GM19455 (cell line): ENCODE measurements around the gene VAC14.
"Not testable (repeated sequence)": the region's sequence is repeated elsewhere in the genome, so short reads cannot be mapped to it uniquely, and the experiment has no call there.

ENCODE experiments used
- ATAC-seq: cut with Tn5 transposase; IDR thresholded peaks from one replicate; pipeline ENCODE4 v1.9.1; 2021; ENCODE audit not compliant: unreplicated experiment

Gene VAC14

DNA sequence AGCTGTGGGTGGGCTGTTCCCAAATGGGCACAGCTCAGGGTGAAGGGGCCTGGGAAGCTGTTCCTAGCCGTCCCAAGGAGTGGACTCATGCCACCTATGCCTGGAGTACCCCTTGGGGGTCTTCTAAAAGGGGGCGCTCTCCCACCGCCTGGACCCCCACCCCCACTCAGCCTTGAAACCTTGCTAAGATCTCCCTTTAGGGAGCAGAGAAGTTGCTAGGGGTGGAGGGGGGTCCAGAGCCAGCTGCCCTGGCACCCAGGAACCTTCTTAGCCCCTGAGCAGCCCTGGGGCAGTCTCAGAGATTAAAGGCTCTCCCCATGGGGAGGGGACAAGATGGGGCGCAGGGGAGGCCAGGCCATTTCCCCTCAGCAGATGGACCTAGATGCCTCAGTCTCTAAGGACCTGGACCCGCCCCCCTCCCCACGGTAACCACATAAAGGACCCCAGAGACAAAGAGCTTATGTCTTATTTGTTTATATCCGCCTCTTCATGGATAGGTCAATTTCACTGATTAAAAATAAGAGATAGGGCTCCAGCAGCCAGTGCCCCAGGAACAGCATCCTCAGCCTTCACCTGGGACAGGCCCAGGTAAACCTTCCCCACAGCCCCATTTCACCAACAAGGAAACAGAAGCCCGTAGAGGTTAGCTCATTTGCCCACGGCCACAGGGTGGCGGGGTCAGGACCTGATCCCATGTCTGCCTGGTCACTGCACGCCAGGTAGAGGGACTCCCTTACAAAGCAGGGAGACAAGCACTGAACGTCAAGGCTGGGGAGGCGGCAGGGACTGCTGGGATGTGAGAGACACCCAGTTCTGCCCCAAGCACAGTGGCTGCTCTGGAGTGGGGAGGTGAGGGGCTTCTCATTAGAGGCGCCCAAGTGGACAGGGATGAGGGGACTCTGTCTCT, 118.5 kb downstream of the VAC14 start:
- no peak for ATAC-seq

DNA sequence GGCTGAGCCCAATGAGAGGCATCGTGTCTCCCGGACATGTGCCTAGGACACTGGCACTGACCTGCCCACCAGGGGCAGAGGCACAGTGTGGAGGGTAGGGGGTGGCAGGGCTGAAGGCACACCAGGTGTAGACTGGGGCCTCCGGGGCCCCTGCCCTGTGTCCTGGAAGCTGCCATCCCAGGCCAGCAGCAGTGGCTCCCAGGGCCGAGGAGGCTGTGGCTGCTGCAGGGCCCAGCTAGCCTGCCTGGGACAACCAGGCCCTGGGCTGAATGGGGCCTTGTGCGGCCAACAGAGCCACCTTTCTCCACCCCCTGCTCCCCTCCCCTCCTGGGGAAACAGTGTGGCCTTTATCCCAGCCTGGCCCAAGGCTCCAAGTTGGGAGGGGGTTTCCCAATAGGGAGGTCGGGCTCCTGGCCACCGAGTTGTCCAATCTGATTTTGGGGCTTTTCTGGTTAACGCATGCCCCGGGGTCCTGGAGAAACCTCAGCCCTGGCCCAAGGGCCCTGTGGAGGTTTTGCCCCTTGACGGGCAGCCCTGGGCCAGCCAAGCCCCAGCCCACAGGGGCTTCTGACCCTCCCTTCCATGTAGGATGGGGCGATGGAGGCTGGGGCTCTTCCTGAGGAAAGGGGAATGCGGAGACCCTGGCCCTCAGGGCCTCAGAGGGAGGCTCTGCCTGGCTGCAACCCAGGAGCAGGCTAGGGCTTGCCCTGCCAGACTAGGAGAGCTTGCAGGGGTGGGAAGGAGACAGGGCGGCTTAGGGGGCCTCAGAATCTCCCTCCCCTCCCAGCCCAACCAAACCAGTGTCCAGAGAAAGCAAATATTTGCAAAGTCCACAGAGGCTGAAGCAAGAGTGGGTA, 119.3 kb downstream of the VAC14 start:
- no peak for ATAC-seq

DNA sequence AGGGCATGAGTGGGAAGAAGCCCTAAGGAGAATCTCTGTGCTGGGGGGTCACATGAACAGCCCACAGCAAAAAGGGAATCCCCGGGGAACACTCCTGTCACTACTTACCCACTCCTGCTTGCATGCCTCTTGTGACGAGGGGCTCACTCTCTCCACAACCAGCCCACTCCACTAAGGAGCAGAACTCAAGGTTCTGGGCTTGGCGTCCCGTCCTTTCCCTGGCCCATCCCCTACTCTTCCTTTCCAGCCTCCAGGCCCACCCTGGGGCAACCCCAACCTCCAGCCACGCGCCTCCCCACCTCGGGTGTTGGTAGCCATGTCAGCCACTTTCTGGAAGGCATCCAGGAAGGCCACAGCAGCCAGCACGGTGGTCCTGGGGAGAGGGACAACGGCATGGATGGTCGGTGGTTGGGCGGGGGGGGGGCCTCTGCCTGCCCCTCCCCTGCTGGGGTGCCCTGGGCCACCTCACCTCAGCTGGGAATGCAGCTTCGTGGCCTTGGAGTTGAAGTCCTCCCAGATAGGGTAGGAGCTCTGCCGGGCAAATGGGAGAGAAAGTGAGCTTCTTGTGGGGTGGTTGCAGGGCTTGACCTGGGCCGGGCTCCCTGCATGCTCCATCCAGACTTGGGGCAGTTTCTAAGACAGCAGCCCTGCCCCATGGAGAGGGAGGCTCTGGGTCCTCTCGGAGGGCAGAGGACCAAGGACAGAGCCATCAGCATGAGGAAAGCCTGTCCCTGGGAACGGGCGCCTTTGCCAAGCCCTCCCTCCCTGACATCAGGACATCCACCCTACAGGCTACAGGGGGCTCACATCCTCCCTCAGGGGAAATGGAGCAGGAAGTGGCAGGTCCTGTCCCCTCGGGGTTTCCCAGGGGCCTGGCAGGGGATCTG, 120.2 kb downstream of the VAC14 start:
- no peak for ATAC-seq

DNA sequence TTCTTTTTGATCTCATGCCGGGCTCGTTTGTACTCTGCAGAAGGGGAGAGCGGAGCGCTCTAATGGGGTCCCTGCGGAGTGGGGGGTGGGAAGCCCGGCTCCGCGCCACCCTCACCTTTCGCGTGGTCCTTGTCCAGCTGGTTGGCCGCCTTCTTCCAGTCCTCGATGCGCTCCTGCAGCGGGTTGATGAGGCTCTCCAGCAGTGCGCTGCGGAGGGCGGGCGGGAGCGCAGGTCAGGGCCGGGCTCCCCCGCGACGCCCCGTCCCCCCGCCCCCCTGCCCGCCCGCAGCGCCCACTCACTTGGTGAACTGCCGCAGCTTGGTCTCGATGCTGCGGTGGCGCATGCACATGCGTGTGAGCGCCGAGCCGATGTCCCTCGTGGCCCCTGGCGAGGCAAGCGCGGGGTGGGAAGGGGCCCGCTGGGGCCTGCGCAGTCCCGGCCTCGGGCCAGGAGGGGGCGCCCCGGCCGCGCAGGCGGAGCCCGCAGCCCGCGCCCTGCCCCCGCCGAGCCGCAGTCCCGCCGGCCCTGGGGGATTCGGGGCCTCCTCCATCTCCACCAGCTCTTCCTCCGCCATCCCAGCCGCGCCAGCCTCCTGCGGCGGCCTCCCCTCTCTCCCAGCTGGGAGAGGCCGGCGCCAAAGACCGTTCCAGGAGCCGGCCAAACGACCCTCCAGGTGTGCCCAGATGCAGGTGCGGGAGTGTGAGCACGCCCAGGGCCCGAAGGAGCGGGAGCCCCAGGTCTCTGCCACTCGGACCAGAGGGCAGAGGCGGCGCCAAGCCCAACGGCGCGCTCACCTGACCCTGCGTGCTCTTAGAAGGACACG, 121.1 kb downstream of the VAC14 start:
- ATAC-seq: no peak

DNA sequence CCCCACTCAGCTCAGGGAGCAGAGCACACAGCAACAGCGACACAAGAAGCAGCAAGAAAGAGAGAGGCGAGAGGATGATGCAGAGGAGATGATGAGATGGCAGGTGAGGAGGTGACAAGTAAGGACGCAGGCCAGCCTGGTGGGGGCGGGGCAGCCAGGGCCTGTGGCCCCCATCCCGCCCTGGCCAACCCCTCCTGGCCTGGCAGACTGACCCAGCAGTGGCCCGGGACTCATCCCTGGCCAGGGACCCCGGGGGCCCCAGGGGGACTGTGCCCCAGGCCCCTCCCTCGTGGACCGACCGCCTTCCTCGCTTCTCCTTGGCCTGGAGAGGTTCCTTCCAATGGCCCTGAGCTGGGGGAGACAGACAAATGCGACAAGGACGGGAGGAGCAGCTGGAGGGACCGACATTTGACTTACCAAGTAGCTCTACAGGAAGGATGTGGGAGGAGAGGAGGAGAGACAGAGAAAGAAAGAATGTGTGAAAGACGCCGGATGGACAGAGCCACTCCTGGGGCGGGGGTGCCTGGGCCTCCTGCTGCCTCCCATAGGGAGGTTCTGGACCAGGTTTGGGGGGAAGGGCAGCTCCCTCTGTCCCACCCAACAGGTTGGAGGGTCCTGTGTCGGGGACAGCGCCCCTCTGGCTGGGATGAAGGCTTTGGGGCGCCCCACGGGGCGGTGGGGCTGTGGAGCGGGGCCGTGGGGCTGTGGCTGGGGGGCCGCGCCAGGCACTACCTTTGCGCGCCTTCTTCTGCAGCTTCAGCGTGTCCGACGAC, 121.9 kb downstream of the VAC14 start:
- ATAC-seq: no peak

DNA sequence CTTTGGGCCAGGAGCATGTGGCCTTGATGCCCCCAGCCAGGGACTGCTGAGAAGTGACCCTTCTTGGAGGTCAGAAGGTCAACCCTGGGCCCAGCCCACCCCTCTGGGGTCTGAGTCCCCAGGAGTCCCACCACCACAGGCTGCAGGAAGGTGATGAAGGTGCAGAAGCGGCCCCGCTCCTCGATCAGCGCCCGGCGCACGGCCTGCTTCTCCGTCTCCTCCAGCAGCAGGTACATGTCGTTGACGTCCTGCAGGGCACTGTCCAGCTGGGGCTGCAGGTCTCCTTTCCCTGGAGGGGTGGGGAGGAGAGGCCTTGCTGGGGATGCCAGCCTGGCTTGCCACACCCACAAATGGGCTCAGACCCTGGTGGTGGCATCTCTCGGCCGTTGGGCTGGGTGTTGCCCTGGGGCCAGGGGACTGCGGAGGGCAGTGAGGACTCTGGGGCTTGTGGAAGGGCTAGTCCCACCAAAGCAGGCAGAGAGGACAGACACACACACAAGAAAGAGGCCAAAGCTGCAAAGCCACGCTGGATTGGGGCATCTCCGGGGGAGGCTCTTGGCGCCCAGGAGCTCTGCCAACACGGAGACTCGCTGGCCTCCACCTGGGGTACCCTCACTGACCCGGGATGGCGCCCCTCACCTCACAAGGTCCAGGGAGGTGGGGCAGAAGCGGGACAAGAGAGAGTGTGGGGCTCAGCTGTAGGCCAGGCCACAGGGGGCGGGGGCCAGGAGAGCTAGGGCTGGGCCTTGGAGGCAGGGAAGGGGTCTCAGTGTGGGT, 122.6 kb downstream of the VAC14 start:
- no peak for ATAC-seq

DNA sequence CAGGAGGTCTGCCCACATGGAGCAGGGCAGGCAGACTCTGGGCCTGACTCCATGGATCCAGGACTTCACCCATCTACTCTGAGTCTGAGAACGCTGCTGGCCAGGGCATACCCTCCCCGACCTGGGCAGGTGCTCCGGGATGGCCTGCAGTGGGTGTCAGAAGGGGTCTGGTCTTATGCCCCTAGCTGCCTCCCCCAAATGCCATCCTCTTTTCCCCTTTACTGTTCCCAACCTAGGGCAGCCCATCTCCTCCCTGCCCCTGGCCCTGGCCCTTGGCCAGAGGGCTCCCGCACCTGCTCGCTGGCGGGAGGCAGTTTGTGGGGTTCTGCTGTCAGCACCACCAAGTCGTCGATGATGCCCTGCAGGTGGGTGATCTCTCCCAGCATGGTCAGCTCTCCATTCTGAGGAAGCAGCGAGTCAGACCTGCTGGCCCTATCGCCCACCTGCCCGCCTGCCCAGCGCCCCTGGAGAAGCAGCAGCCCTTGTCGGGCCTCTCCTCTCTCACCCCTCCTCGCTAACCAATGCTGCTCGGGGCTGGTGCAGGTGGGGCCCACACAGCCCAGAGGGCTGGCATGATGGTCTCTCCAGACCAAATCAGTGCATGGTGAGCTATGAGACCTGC, 123.3 kb downstream of the VAC14 start:
- no peak for ATAC-seq

DNA sequence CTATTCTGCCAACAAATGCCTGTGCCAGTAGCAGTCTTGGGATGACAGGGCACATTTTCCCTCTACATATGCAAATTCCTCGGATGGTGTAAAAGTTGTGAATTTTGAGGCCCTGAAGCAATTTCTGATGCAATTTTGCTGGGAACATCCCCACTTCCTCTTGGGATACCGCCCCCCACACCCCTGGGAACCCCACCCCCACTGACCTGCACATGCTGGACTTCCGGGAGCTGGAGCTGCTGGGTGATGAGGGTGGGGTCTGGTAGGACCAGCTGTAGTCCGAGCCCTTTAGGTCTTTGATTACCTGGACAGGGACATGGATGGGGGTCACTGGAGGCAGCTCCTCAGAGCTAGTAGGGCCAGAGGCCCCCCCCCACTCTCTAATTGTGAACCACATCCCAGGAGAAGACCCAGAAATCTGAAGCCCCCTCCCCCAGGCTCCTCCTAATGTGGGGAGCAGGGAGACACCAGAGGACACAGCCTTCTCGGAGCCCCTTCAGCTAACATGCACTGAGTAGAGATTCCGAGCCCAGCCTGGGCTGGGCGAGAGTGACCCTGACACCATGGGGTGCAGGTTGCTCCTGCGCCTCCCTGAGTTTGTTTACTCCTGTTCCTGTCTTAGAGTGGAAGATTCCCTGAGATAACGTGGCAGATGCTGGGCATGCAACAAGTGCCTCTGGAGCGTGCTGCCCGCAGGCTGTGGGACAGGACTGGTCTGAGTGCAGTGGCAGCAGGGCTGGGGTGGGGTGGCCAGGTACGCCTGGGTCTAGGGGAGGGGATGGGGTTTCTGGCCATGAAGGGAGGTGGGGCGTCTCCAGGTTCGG, 124.1 kb downstream of the VAC14 start:
- no peak for ATAC-seq

DNA sequence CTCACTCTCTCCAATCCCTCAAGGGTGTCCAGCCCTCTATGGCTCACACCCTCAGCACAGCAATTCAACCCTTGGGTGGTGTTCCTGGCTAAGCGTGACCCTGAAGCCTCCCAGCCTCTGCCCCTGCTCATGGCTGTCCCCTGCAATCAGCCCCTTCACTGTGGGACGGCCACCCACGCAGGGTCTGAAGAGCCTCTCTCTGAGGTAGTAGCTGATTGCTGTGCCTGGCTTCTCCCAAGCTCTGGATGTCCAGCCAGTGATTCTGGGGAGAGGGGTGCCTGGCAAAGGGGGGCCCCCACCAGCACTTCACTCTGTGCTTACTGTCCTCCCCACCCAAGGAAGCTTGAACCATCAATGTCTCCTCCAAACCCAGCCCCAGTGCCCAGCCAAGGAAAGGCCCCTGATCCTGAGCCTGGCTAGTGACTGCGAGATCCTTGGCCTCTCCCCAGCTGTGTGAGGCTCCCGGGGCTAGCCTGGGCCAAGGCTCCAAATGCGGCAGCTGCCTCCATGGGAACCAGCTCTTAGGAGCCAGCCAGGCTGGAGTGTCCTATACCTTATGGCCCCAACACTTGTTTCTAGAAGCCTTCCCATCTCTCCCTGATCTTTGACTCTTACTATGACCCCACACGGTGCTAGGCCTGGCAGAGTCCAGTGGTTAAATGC, 125.0 kb downstream of the VAC14 start:
- ATAC-seq: no peak

DNA sequence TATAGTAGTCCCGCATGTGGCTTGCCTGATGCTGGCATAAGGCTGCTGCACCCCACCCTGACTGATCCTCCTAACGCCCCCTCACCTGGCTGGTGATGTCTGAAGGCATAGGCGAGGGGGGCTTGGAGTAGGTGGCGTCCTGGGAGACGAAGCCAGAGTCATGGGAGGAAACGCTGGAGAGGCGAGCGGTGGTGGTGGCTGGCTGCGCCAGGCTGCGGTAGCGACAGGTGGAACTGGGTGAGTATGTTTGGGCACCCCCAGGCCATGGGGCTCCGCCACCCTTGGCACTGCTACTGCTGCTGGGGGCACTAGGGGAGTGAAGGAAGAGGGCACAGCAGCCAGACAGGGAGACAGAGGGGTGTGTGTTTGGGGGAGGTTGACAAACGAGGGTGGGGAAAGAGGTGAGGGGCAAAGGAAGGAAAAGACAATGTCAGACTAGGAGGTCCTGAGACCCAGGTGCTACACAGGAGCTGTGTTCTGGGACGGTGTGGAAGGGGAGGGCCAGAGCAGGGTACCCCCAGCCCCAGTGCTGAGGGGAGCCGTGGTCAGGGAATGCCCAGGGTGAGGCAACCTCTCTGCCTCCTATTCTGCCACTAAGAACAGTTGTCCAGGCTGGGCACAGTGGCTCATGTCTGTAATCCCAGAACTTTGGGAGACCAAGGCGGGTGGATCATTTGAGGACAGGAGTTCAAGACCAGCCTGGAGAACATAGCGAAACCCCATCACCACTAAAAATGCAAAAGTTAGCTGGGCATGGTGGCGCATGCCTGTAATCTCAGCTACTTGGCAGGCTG, 126.5 kb downstream of the VAC14 start:
- ATAC-seq: no peak

DNA sequence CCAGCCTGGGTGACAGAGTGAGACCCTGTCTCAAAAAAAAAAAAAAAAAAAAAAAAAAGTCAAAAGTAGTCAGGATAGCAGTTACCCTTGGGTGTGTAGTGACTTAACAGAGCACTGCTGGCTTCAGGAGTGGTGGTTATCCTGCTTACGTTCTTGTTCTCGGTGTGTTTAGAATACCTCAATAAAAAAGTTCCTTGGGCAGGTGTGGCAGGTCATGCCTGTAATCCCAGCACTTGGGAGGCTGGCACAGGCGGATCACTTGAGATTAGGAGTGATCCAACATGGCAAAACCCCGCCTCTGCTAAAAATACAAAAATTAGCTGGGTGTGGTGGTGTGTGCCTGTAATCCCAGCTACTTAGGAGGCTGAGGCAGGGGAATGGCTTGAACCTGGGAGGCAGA, 130.0 kb downstream of the VAC14 start:
- not testable (repeated sequence) for ATAC-seq

DNA sequence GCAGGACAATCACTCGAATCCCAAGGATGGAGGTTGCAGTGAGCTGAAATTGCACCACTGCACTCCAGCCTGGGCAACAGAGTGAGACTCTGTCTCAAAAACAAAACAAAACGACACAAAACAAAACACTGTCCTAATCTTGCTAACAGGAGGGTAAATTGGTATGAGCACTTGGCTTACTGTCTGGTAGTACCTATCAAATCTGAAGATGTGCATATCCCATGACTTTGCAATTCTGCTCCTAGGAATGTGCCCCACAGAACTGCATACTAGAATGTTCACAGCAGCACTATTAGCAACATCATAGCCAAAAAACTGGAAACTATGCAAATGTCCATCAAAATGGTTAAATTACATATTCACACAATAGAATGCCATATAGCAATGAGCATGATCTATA, 130.8 kb downstream of the VAC14 start:
- ATAC-seq: no peak

DNA sequence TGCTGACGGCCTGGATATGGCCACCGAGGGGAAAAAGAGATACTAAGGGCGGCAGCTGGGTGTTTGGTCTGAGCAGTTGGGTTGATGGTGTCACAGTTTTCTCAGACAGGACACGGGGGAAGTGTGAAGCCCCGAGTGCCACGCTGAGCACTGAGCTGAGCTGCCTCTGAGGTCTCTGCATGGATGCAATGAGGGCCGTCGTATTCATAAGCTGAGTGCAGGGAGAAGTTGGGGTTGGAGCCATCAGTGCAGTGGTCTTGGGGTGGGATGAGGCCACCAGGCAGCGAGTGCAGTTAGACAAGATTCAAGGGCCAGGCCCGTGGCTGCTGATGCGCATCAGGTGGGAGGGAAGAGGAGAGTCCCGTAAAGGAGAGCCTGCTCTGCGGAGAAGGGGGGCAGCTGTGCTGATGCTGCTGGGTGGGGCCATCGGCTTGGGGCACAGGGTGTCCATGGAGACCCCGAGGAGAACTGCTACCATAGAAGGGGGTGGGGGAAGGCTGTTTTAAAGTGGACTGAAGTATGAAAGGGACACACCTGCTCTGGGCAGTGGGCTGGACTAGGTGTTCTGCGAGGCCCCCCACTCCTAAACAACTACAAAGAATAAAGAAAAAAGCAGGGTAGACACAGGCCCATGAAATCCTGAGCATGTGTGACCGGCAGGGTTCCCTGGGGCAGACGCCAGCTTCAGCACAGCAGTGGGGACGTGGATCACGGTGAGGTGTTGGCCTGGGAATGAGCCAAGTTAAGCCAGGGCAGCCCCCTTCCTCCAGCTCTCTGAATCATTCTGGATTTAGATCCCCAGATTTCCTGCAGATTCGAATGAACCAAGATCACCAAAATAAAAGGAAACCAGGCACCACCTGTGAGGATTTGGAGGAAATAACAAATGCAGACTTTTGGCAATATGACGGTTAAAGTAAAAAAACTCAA, 134.9 kb downstream of the VAC14 start:
- no peak for ATAC-seq

DNA sequence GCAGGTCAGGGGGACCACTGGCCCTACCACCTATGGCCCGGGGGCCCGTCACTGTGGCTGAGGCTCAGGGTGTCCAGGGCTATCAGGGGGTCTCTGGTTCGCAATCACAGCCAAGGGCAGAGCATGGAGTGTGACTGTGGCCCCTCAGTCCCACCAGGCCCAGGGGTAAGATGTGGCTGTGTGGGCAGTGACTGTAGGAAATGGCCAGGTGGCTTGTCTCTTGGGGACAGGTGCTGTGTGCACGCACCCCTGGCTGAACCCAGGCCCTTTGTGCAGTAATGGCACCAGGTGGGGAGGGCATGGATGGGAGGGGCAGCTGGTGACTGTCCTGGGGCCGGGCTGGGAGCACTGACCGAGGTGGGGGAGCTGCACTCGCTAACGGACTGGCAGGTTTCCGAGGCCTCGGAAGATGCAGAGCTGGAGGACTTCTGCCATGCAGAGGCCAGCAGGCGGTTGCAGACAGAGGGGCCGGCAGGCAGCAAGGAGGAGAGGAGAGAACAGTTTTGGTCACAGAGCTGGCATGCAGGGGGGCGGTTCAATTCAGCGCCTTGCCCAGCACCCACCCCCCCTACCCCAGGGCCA, 135.8 kb downstream of the VAC14 start:
- no peak for ATAC-seq
